Hematopoietic multipotent progenitor cell (in vitro differentiated cells): ENCODE data around the gene C2orf49. TPM values are rescaled to one million over a fixed set of nuclear protein-coding genes. Genes with fewer than 3 reads are reported as not detected.

Source experiments
- DNase-seq, 3 donors: peaks; one replicate each; pipeline ENCODE4 v3.0.0-alpha.2; 2011 to 2015; ENCODE audit warnings: low read depth in 2 of 3, low spot score in 2 of 3
- total RNA-seq: library from RNA; depleted of rRNA; stranded (reverse); fragments of >200 nt; gene quantifications from one replicate; pipeline ENCODE4 v1.2.3, GENCODE V29; 2012

C2orf49 gene
- total RNA-seq = 3.8 TPM

GRCh38 chr2:105337122-105338019 lies at the start of gene C2orf49:
Gene C2orf49 (plus strand): TSS chr2:105337540. CDS start chr2:105337588, 48 bp downstream.
- peak; percentile 92 to 97 (median 93) for DNase-seq

DNA sequence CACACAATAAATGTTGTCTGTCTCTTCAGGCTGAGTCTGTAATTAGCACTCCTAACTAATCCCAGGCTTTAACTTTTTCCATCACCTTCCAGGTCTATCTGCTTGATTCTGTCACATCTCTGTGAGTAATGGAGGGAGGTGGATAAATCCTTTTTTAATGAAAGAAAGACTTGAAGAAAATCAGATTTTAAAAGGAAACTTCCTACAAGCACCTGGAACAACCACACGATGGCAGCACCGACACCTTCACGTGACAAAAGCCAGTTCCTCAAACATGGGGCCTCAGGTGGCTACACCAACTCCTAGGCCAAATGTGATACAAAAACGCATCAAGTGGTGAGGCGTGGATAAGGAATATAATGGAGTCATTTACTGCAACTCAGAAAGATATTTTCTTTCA lies 49.6 kb upstream of the C2orf49 start:
- peak in 2 of 3 donors; percentile 65 to 77 for DNase-seq

- no peak for DNase-seq
Observed at GRCh38 chr2:105288133-105288532, 49.2 kb upstream of the C2orf49 start.

- DNase-seq = no peak
Observed at GRCh38 chr2:105290981-105291660, 46.2 kb upstream of the C2orf49 start.

DNA sequence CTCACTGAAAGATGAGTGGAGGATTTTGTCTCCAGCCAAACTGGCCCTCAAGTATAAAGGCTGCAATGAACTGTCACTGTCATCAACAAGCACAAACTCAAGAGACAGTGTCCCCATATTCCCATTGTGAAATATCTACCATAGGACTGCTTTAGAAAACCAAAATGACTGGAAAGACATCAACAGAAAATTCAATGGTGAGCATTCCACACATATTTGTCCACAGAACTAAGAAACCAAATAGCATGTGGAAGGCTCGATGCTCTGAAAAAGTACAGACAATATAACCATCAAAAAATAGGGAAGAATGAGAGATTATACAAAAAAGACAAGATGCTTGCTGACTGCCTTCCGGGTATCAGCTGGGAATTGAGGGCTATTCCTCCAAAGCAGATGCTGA lies 45.4 kb upstream of the C2orf49 start:
- DNase-seq = no peak

DNA sequence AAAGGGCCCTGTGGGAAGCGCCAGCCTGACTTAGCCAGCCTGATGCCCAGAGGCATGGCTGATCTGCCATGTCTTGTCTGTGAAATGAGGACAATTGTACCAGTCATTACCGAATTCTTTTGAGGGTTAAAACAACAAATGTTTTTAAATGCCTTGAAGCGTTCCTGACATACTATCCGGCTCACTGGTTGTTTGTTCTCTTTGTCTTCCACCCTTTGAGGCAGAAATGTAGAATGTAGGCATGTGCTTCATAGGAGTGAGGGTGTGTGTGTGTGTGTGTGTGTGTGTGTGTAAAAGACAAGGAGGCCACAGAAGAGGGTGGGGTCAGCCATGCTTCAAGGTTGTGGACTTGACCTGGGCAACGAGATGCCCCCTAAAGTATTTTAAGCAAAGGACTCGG lies 43.3 kb upstream of the C2orf49 start:
- DNase-seq = no peak

DNA sequence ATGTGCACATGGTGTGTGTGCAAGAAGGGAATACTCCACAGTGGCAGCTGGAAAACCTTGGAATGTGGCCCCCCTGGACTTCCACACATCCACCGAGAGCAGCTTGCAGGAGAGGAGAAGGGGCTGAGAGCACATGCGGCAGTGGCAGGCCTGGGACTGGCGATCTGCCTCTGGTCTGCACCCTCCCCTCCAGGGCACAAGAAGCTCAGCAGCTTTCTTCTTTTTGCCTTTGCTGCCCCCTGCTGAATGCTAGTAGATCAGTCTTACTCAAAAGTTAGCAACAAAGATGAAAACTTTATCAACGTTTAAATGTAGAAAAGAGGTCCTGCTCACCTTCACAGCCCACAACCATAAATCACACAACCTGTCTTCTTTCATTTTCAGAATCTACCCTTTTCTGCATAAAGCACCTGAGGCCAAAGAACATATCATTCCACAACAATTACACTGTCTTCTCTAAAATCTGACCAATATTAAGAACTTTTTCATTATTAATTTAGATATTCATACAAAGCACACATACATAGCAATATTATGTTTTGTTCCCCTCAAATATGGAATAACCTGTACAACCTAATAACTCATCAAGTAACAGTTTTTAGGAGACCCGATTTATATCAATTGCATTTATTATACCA lies 42.4 kb upstream of the C2orf49 start:
- DNase-seq = peak in 2 of 3 donors; percentile 63 to 80

- DNase-seq = no peak
Observed at GRCh38 chr2:105296017-105296611, 41.2 kb upstream of the C2orf49 start.

DNA sequence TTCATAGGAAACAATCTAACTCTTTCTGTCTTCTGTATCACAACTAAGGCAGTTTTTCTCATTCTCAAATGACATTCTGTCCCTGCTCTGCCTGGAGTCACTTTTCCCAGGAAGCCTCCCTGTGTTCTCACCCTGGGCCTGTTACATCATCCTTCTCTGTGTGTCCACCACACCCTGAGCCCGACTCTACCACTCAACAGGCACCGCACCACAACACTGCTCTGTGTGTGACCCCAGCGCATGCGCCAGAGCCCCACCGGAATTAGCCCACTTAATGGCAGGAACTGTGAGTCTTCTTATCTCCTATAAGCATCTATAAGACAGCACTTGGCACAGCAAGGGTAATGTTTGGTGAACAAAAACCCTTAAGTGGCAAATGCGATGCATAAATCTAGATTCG lies 40.1 kb upstream of the C2orf49 start:
- peak in 1 of 3 donors; percentile 22 for DNase-seq

DNA sequence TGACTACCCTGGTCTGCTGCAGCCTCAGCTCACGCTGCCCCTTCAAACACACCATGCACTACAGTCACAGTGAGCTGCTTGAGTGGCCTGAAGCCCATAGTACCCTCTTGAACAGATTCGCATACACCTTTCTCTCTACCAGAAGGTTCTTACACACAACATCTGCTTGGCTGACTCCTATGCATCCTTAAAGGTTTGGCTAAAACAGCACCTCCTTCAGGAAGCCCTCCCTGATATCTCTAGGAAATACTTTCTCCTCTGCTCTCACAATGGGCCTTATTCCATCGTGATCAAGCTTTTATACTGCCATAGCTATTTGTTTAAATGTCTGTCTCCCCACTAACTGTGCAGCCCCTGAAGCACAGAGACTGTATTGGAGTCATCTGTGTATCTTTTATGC lies 39.3 kb upstream of the C2orf49 start:
- no peak for DNase-seq

DNA sequence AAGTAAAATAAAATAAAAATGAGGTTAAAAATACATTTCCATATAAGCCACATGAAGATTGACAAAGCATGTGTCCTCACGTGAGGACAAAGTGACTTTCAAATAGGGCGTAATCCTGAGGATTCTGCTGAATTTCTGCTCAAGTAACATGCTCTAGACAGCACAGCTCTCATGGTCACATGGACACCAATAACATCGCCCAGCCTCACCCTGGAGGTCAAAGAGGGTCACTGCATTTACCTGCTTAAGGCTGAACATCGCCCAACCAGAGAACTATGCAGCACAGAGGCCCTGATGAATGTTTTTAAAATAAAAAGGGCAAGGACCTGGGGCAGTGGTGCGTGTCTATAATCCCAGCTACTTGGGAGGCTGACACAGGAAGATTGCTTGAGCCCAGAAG lies 38.0 kb upstream of the C2orf49 start:
- DNase-seq = no peak

DNA sequence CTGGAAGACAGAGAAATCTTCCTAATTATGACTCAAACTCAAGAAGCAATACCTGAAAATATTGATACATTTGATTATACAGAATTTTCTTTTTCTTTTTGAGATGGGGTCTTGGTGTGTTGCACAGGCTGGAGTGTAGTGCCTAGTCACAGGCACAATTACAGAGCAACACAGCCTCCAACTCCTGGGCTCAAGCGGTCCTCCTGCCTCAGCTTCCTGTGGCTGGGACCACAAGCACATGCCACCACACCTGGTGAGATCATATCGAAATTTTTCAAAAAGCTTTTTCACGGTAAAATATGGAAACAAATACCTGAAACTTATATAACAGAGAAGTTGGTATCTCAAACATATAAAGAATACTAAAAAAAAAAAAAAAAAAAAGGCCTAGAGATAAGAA lies 35.7 kb upstream of the C2orf49 start:
- DNase-seq = no peak

GRCh38 chr2:105307146-105307545 lies 30.2 kb upstream of the C2orf49 start:
- DNase-seq = no peak

DNA sequence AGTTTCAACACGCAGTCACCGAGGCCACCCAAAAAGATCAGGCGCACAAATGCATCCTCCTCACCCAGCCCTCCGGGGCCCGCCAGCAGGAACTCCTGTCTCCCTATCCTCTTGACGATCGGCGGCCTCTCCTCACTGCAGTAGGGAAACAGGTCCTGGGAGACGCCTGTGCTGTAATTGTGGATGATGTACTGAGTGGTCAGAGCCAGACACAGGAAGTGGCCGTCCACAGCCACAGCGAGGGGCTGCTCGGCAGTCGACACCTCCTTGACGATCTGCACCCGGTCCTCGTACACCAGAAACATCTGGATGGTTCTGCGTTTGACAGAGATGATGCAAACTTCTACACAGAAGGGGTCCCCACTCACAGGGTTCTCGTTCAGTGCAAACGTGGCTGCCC lies 29.8 kb upstream of the C2orf49 start:
- DNase-seq = no peak

DNA sequence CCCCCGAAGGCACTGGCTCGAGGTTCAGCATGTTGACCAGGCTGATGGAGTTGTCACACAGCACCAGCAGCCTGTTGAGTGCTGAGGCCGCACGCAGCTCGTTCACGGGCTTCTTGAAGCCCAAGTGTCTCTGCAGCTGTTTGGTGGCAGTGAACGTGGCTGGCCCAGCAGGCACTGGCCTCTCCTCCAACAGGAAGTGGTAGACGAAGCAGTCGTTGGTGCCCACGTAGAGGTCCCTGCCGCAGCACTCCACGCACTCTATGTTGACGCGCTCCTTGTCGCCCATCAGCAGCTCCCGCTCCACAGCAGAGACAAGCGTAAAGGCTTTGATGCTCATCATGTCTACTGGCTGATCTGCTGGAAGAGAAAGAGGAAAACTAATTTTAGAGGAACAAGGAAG lies 29.4 kb upstream of the C2orf49 start:
- no peak for DNase-seq

GRCh38 chr2:105308382-105309146 lies 28.8 kb upstream of the C2orf49 start:
- DNase-seq = no peak

DNA sequence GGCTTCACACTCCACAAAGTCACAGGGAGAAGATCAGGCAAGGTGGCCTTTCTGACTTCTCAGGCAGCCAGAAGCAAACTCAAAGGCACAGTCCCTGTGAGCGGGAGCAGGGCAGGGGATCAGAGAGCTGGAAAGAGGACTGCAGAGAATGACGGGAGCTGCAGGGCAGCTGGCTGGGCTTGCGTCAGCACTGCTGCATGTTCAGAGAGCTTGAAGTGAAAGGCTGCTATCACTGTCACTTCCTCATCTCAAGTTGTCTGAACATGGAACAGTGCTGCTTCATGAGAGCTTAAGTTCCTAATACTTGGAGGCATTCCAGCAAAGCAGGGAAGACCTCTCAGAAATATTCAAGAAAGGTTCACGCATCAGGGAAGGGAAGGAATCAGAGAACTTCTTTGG lies 28.2 kb upstream of the C2orf49 start:
- peak in 2 of 3 donors; percentile 33 to 61 for DNase-seq

GRCh38 chr2:105313877-105314276 lies 23.5 kb upstream of the C2orf49 start:
- DNase-seq = no peak

- DNase-seq = no peak
Observed at GRCh38 chr2:105315314-105315713, 22.0 kb upstream of the C2orf49 start.

- no peak for DNase-seq
Observed at GRCh38 chr2:105317937-105318336, 19.4 kb upstream of the C2orf49 start.
